CD4-positive, alpha-beta T cell treated with Interleukin-4 for 1 hour (primary cell): ENCODE results near the gene ACTN4.

ENCODE experiments used
- DNase-seq, 2 donors: peaks; one replicate each; pipeline ENCODE4 v3.0.0-alpha.2; 2020 to 2022

The ACTN4 gene

DNA sequence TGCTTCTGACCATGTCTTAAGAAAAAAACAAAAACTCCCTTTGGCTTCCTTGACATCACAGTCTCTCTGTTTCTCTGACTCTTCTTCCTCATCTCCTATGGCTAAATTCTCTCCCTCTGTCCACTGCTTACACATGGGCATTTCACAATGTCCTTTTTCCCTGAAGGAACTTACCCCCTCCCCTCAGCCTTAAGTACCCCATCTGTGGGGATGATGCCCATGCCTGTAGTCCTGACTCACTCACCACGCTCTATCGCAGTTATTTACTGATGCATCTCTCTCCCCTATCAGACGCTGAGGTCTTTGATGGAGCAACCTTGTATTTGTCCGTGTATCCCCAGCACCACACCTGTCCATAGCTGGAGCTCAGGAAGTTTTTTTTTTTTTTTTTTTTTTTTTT is 32.4 kb downstream of the ACTN4 start:
- DNase-seq, result no peak

DNA sequence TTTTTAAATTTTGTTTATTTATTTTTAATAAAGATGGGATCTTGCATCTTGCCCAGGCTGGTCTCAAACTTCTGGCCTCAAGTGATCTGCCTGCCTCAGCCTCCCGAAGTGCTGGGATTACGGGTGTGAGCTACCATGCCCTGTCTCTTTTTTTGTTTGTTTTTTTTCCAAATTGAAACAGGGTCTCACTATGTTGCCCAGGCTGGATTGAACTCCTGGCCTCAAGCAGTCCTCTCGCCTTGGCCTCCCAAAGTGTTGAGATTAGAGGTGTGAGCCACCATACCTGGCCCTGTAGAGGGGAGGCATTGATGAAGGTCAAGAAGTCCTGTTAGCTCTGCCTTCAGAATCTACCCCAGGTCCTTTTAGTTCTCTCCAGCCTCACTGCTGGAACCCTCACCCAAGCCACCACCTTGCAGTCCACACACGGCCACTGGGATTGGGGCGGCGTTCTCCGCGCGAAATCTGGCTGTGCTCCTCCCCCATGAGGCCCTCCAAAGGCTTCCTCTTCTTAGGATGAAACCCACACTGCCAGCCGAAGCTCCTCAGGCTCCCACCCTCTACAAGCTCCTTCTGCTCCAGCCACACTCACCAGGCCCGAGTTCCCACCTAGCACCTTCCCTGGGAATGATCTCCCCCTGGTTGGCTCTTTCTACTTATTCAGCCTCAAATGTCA is 34.9 kb downstream of the ACTN4 start:
- no peak for DNase-seq

DNA sequence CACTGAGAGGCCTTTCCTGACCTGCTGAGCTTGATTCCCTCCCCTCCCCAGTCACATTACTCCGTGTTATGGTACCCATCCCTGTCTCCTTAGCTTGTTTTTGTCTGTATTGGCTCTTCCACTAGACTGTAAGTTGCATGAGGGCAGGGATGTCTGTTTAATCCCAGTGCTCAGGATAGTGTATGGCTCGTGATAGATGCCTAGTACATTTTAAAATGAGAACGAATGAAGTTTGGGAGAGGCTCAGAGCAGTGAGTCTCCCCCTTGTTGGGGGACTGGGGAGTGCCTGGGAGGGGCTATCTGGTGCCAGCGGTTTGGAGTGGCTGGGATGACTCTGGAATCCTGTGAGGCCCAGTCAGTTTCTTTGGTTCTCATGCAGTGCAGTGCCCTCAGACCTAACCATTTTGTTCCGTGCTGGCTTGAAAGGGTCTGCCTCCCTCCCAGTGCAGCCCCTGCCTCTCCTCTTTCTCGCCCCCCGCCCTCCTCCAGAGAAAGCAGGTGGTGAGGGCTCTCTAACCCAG is 35.5 kb downstream of the ACTN4 start:
- DNase-seq, result no peak

DNA sequence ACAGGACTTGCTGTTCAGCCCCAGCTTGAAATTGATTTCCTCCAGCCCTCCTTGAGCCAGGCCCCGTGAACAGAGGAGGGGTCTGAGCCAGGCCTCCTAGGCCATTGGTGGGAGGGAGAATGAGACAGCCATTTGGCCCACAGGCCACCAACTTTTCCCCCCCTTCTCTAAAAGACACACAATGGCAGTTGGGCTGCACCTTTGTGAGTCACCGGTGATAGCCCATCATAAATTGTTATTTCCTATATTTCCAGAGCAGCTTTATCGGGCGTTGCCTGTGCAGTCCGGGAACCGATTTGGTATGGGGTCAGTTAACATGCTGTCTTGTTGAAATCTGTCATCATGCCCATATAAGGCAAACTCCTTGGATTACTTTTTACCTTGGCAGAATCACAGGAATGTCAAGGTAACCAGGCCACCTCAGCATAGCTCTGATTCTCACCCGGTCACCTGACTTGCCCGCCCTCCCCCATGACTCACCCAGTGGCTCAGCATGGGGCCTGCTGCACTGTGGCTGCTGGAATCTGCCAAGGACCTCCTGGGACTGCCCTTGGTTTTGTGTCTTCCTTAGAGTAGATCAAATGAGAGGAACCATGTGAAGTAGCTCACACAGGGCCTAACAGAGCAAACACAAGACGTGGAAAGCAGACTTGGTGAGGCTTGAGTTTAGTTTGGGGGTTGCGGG is 36.1 kb downstream of the ACTN4 start:
- peak; percentile 60 to 63 for DNase-seq

DNA sequence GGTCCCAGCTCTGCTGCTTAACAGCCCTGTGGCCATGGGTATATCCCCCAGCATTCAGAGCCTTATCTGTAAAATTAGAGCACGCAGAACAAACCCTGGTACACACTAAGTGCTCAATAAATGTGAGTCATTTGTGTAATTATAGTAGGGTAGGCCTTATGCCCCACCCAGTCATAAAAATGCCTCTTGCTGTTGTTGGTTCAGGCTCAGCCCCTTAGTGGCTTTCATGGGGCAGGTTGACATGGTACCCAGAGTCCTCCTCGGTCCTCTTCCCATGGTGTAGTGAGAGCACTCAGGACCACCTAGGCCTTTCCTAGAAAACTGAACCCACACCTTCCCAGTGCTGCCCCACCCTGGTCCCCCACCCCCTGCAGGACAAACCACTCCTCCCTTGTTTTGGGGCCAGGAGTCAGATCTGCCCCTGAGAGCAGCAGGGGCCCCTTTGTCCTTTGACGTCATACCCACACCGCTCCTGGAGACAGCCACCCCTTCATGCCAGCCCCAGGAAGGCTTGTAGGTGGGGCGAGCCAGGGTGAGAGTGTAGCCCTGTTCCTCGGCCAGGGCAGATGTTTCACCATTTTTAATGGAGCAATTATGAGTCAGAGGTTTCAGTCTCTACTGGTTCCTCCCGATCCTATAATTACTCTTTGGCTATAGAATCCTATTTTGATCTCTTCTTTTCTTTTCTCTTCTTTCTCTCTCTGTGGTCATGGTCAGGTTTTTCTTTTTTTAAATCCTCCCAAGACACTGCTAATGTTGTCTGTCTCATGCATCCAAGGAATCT is 36.8 kb downstream of the ACTN4 start:
- peak; percentile 55 to 74 for DNase-seq

DNA sequence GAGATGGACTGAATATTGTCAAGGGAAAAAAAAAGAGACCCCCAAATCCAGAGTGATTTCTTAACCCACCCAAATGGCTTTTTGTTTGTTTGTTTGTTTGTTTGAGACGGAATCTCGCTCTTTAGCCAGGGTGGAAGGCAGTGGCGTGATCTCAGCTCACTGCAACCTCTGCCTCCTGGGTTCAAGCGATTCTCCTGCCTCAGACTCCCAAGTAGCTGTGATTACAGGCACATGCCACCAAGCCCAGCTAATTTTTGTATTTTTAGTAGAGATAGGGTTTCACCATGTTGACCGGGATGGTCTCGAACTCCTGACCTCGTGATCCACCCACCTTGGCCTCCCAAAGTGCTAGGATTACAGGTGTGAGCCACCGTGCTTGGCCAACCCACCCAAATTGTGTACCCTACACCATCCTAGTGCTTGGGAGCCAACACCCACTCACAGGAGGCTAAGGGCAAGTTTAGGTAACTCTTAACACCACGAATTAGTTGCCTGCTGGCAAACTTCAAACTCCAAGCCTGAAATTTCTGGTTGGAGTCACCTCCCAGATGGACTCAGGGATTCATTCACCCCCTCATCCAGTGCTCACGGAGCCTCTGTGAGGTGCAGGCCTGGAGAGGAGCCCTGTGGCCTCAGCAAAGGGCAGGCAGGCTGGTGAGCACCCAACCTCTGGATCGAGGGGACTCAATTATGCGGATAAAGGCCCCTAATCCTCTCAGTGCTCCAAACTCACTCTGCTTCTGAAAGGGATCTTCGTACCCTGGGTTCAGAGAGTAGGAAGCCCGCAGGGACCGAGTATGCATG is 37.6 kb downstream of the ACTN4 start:
- DNase-seq, result no peak

DNA sequence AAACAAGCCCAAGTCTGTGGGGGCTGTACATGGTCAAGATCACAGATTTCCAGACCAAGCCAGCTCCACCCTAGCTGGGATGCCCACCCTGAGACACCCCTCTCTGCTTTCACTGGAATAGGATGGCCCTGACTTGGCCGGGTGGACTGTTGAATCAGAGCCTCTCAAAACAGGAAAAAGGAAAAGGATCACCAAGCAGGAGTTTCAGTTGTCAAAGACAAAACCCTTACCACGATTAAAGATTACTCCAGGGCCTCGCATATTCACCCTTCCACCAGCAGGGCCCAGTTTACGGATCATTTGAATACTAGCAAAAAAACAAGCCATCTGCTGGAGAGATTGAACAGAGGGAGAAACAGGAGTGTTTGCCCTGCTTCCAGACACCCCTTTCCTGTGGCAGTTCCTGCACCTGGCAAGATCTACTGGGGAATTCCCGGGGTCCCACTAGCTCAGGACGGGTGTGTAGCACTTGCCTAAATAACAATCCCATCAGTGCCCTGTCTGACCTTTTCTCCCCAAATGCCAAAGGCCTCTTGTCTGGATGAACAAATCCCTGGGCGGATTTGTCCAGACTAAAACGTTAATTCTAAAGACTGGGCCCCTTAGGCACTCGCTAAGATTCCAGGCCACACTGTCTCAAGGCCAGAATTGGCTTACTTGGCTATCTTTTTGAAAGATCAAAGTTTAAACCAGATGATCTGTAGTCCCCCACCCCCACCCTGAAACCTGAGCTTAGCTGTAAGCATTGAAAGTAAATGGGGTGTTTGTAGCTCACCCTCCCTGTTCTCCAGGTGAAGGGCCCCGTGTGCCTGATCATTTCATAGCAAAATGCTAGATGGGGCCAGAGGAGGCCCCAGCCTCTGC is 38.4 kb downstream of the ACTN4 start:
- peak in 1 of 2 donors; percentile 34 for DNase-seq

DNA sequence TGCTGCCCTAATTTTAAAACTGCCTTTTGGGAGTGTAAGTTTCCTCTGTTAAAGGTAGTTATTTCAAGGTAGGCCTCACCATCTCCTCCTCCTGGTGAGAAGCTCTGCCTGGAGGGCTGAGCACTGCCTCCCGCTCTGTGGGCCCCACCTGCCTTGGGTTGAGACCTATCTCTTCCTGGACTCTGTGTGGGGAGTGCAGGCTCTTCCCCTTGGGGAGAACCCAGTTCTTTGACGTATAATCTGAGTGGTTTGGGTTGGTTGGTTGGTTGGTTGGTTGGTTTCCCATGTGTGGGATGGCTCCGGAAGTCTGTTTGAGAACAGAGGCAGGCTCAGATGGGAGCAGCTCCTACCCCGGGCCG is 39.1 kb downstream of the ACTN4 start:
- DNase-seq, result peak; percentile 52 to 65

DNA sequence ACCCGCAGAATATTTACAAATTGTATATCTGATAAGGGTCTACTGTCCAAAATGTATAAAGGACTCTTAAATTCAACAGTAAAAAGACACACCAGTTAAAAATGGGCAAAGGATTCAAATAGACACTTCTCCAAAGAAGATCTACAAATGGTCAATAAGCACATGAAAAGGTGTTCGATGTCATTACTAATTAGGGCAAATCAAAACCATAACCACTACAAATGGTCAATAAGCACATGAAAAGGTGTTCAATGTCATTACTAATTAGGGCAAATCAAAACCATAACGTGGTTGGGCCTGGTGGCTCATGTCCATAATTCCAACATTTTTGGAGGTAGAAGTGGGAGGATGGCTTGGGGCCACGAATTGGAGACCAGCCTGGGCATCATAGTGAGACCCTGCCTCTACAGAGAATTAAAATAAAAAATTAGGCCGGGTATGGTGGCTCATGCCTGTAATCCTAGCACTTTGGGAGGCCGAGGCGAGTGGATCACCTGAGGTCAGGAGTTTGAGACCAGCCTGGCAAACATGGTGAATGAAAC is 40.5 kb downstream of the ACTN4 start:
- no peak for DNase-seq

DNA sequence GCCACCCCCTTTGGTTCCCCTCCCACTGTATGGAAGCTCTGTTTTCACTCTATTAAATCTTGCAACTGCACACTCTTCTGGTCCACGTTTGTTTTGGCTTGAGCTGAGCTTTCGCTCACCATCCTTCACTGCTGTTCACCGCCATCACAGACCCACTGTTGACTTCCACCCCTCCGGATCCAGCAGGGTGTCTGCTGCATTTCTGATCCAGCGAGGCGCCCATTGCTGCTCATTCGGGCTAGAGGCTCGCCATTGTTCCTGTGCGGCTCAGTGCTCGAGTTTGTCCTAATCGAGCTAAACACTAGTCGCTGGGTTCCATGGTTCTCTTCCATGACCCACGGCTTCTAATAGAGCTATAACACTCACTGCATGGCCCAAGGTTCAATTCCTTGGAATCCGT is 42.7 kb downstream of the ACTN4 start:
- DNase-seq, result no peak

DNA sequence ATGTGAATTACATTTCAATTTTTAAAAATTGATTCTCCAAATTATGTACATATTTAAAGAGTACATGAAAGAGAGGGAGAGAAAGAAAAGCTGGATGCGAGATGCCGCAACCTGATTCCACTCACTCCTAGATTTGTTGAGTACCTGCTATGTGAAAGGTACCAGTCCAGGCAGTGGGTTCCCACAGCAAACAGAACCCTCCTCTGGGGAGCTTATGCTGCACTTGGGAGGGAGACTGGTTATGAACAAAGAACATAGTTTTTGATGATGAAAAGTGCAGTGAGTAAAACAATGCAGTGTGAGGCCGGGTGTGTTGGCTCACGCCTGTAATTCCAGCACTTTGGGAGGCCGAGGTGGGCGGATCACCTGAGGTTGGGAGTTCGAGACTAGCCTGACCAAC is 43.4 kb downstream of the ACTN4 start:
- no peak for DNase-seq

DNA sequence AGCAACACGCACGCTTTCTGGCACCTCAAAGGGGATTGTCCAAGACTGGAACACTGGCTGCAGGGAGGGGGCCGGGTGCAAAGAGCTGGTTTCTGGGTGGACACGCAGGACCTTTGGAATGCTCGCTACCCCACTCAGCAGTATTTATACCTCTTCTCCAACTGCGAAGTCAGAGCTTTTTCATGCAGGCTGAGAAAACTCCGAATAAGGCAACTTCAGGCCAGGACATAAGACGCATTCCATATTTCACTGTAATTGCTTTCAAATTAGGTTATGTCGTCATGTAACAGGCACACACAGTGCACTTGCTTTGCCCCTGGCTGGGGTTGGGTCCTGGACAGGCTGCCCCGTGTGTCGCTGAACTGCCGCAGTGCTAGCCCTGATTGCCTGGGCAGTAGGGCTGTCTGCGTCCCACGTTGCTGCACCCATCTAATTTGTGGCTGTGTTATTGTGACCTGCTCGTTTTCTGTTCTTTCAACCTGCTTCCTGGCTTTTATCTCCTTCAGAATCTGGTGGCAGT is 44.5 kb downstream of the ACTN4 start:
- no peak for DNase-seq

DNA sequence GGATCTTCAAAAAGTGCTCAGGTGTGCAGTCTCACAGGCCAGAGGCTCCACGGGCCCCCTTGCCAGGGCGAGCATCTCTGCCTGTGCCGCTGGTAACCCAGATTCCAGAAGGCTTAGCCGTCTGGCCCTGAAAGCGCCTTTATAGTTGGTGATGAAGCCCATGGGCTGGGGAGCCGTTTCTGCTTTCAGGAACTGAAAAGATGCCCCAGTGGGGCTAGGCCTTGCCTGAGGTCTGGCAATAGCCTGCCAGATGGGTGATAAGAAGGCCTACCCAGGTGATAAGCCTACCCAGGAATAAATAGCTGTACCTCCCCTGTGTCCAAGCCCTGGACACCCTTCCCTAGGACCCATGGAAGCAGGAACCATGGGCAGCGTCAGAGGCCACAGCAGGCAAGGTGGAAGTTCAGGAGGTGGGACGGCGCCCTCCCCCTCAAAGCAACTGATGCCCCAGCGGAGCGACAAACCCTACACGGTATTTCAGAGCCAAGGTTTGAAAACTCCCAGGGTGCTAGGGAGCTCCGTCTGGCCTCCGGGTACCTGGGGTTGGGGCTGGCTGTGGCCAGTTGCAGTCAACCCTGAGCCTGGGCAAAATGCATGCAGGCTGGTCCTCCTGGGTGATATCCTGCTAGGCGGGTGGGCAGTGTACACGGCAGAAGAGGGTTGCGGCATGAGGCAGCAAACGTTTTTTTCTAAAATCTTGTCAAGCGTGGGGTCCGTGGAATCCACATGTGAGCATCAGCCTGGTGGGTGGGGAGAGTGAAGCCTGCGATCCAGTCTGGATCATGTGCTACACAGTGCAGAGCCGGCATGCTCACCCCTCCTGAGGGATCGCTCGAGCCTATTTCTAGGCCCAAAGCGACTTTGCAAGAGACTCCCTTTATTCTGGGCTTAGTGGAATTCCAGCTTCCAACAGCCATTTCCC is 45.3 kb downstream of the ACTN4 start:
- DNase-seq, result no peak

DNA sequence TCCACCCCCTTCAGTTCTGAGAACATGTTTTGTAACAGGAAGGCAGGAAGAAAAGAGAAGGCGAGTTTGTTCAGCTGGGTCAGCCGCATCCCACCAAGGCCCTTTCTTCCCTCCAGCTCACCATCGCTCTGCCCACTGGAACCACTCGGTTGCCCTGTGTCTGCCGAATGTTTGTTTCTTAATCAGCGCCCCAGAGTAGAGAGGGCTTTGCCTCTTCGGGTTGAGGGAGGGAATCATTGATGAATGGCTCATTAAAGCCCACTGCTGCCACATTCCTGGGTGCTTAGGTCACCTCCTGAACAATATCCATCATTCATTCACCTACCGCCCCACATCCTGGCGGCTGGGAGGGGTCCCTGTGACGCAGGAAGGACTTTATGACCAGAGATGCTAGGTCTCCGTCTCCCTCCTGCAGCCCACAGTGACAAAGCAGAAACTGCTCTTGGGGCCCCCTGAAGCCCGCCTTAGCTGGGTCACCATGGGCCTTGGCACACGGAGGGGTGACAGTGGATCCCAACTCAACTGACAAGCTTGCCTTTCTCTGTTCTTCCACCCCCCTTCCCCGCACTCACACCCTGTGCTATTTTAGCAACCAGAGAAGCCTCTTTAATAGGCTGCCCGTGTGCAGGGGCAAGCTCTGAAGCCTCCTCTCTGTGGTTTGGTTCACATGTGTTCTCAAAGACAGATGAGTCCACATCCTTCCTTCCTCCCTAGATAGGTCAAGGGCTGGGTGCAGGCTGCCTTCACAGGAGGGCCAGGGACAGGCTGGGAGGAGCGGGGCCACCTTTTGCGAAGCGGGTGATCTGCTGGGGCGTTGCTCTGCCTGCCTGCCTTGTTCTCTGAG is 46.2 kb downstream of the ACTN4 start:
- DNase-seq, result peak; percentile 49 to 69

DNA sequence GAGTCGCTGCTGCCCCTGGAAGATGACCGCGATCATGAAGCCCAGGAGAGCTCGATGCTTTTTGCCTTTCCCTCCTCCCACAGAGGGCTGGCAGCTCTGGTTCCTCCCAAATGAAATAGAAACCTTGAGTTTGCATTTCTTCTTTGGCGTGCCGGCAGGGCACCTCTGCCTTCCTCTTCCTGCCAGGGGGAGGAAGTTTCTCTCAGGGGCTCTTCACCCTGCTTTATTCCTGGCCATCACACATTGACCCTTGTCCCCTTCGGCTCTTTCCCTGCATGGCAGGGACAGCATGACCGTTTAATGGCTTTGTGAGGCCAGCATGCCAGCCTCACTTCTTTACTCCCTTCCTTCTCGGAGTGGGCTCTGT is 47.9 kb downstream of the ACTN4 start:
- DNase-seq, result no peak

DNA sequence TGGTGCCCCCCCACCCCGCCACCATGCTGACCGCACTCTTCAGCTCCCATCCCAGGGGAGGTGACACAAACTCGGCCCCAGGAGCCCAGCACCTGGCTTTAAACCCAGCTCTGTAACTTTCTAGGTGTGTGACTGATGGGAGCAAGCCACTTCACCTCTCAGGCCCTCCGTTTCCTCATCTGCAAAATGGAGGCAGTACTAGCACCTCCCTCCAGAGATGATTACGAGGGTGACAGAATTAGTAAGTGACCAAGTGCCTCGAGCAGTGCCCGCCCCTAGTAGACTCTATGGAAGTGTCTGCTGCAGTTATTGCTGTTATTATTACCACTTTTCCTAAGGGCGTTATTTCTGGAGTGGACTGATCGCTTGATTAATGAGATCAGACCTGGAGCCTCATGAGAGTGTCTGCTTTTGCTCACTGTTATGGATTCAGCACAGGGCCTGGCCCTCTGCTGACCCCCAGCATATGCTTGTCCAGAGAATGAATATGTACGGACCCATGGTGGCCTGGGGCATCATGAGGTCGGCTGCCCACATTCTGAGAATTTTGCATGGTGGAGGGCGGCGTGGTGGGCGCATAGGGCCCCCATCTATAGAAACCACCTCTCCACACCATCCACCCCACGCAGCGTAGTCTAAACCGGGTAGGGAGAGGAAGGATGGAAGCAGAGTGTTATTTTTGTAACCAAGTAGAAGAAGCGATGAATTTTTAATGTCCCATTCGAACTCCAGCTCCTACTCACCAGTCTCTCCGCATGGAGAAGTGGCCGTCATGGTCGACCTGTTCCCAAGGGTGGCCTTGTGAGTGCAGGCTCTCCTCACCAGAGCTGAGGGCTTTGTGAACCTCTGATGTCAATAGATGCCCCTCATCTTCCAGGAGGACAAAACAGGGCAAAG is 48.6 kb downstream of the ACTN4 start:
- no peak for DNase-seq

DNA sequence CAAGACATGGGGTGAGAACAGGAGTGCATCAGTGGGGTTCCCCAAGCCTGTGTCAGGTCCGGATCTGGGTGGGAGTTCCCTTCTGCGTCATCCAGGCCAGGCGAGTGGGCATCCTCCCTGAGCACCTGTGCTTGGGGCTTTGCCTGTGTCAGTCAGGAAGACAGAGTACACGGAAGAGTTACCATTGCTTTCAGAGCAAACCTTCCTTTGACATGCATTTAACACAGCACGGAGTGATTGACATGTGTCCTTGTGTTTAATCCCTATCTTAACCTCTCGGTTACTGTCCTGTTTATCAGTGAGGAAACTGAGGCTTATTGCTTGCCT is 49.2 kb downstream of the ACTN4 start:
- DNase-seq, result no peak

DNA sequence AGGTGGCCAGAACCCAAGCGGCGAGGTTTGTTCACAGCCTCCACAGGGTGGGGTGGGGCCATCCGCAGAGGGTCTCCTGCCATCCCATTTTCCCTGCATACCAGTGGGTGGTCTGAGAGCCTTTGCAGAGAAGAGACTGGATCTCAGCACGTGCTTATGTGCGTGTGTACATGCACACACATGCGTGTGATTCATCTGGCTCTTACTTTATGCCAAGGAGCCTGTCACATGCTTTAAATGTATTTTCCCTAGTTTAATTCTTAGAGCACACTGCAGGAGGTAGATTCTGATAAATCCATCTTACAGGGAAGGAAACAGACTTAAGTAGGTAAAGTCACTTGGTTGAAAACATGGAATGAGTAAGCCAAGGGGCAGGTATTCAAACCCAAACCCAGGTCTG is 49.7 kb downstream of the ACTN4 start:
- DNase-seq, result no peak
